Endodermal cell (in vitro differentiated cells): ENCODE measurements around the gene HSPBP1. TPM values are rescaled to one million over a fixed set of nuclear protein-coding genes. Genes with fewer than 3 reads are reported as not detected.
A peak's percentile ranks its signal among the peaks of the same experiment; 100 is the strongest.

Experiments used
- DNase-seq: peaks from one replicate; pipeline ENCODE4 v3.0.0-alpha.2; 2017
- H3K27ac ChIP-seq: 2 replicates; pipeline ENCODE4 v1.5.1; 2013; ENCODE audit warnings: mild to moderate bottlenecking, low read depth, low read length, moderate library complexity
- H3K27me3 ChIP-seq: 2 replicates; pipeline ENCODE4 v1.6.1; 2013; ENCODE audit warnings: mild to moderate bottlenecking, low read length, moderate library complexity; ENCODE audit not compliant: insufficient read depth, control insufficient read depth, poor library complexity, severe bottlenecking
- H3K36me3 ChIP-seq: 2 replicates; pipeline ENCODE4 v1.7.0; 2013; ENCODE audit warnings: mild to moderate bottlenecking, low read length, moderate library complexity; ENCODE audit not compliant: control insufficient read depth, insufficient read depth
- H3K4me1 ChIP-seq: one replicate; pipeline ENCODE4 v1.7.0; 2013; ENCODE audit warnings: low read length; ENCODE audit not compliant: control insufficient read depth, insufficient read depth
- H3K4me3 ChIP-seq: 2 replicates; pipeline ENCODE4 v1.5.1; 2013; ENCODE audit warnings: mild to moderate bottlenecking, low read length, moderate library complexity
- H3K9ac ChIP-seq: 2 replicates; pipeline ENCODE4 v1.6.1; 2013; ENCODE audit warnings: mild to moderate bottlenecking, low read length, moderate library complexity; ENCODE audit not compliant: poor library complexity, severe bottlenecking; ENCODE audit errors: extremely low read depth
- H3K9me3 ChIP-seq: 2 replicates; pipeline ENCODE4 v1.6.1; 2013; ENCODE audit warnings: mild to moderate bottlenecking, low read length, moderate library complexity; ENCODE audit not compliant: control insufficient read depth
- H3K27ac Mint-ChIP-seq: 2 replicates; pipeline ENCODE4 v1.8.0; 2020; ENCODE audit warnings: mixed read lengths
- H3K27me3 Mint-ChIP-seq: 2 replicates; pipeline ENCODE4 v1.8.0; 2021; ENCODE audit warnings: mild to moderate bottlenecking, mixed read lengths; ENCODE audit not compliant: insufficient read depth
- H3K36me3 Mint-ChIP-seq: 2 replicates; pipeline ENCODE4 v1.8.0; 2020; ENCODE audit warnings: low read depth, mixed read lengths
- H3K4me1 Mint-ChIP-seq: 2 replicates; pipeline ENCODE4 v1.8.0; 2020; ENCODE audit warnings: mixed read lengths
- H3K4me3 Mint-ChIP-seq: 2 replicates; pipeline ENCODE4 v1.8.0; 2020; ENCODE audit warnings: mild to moderate bottlenecking, moderate library complexity, mixed read lengths
- H3K9me3 Mint-ChIP-seq: 2 replicates; pipeline ENCODE4 v1.8.0; 2020; ENCODE audit warnings: mild to moderate bottlenecking, mixed read lengths
- WGBS, 2 experiments: methylation state at CpG; one replicate each; pipeline versions ENCODE4 v1.1.5 to v1.1.7; 2013; ENCODE audit warnings: missing lambda C conversion rate in 2 of 2, mixed read lengths in 1 of 2; ENCODE audit not compliant: insufficient coverage in 1 of 2, insufficient read length in 1 of 2; 5-methylcytosine and 5-hydroxymethylcytosine counted together
- total RNA-seq, 2 donors: library from RNA; stranded (reverse); fragmentation: NEBNext Ultra II Directional in 1 of 2; extraction: Animal tissue kit (Norgen Biotek cat#: 25700) in 1 of 2; gene quantifications; 2 replicates in 1 of 2; 3 replicates in 1 of 2; pipeline ENCODE4 v1.2.1, GENCODE V29; 2021
- TF ChIP-seq, protein P1 (sequence below): fragments of 200-600 bp; sonication (generic); conservative IDR thresholded peaks from 2 replicates; pipeline ENCODE4 v1.5.0; 2021; ENCODE audit warnings: antibody characterized with exemption, mild to moderate bottlenecking

The HSPBP1 gene
- total RNA-seq, 2 donors from 2014 or later, result 43.7 to 48.5 TPM

GRCh38 chr19:55285229-55285890 is 5.5 kb upstream of the HSPBP1 start:
- TF ChIP-seq, protein P1, sequence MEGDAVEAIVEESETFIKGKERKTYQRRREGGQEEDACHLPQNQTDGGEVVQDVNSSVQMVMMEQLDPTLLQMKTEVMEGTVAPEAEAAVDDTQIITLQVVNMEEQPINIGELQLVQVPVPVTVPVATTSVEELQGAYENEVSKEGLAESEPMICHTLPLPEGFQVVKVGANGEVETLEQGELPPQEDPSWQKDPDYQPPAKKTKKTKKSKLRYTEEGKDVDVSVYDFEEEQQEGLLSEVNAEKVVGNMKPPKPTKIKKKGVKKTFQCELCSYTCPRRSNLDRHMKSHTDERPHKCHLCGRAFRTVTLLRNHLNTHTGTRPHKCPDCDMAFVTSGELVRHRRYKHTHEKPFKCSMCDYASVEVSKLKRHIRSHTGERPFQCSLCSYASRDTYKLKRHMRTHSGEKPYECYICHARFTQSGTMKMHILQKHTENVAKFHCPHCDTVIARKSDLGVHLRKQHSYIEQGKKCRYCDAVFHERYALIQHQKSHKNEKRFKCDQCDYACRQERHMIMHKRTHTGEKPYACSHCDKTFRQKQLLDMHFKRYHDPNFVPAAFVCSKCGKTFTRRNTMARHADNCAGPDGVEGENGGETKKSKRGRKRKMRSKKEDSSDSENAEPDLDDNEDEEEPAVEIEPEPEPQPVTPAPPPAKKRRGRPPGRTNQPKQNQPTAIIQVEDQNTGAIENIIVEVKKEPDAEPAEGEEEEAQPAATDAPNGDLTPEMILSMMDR, result no peak
- no peaks in the 10 kb centered on the region for H3K9me3 ChIP-seq
- Mint-ChIP-seq H3K9me3 (no peaks in the 10 kb centered on the region), H3K27ac (peak overlapping the region; percentile 87), H3K27me3 (no peaks in the 10 kb centered on the region), H3K4me3 (peak overlapping the region; percentile 62), H3K36me3 (peaks cover 26% of the 10 kb centered on the region), H3K4me1 (peaks cover 6% of the 10 kb centered on the region)
- peaks cover 31% of the 10 kb centered on the region for H3K36me3 ChIP-seq
- DNase-seq, result no peak
- WGBS, 2 experiments, result 75 to 79% methylated on average over 6 to 18 of the region's 18 CpGs
- no peaks in the 10 kb centered on the region for H3K27me3 ChIP-seq
- H3K4me3 ChIP-seq, result peak overlapping the region; percentile 77
- peak overlapping the region; percentile 16 for H3K27ac ChIP-seq
- H3K9ac ChIP-seq, result peak overlapping the region; percentile 45
- no peaks in the 10 kb centered on the region for H3K4me1 ChIP-seq

DNA sequence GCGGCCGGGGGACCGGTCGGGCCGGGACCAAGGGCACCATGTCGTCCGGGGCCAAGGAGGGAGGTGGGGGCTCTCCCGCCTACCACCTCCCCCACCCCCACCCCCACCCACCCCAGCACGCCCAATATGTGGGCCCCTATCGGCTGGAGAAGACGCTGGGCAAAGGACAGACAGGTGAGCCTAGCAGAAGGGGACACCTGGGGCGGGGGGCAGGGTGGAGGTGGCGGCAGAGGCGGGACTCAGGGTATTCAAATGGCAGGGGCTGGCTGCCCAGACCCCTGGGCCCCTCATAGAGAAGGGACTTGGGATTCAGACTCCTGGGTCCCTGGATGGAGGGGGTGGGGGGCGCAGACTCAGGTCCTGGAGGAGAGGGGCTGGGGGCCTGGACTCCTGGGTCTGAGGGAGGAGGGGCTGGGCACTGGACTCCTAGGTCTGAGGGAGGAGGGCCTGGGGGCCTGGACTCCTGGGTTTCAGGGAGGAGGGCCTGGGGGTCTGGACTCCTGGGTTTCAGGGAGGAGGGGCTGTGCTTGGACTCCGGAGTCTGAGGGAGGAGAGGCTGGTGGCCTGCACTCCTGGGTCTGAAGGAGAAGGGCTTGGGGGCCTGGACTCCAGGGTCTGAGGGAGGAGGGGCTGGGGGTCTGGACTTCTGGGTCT is 4.6 kb upstream of the HSPBP1 start:
- peak; percentile 82 for DNase-seq
- H3K27me3 Mint-ChIP-seq, result no peaks in the 10 kb centered on the region
- no peaks in the 10 kb centered on the region for H3K9me3 ChIP-seq
- H3K9ac ChIP-seq, result peak overlapping the region; percentile 60
- H3K27ac ChIP-seq, result peak overlapping the region; percentile 76
- no peaks in the 10 kb centered on the region for H3K27me3 ChIP-seq
- peak overlapping the region; percentile 77 for H3K4me3 ChIP-seq
- peaks cover 19% of the 10 kb centered on the region for H3K36me3 Mint-ChIP-seq
- 0 to 16% methylated on average over 1 to 8 of the region's 16 CpGs for WGBS, 2 experiments
- H3K4me1 Mint-ChIP-seq, result peaks cover 6% of the 10 kb centered on the region
- peaks cover 23% of the 10 kb centered on the region for H3K36me3 ChIP-seq
- TF ChIP-seq, protein P1, result no peak
- H3K4me1 ChIP-seq, result no peaks in the 10 kb centered on the region
- H3K9me3 Mint-ChIP-seq, result no peaks in the 10 kb centered on the region
- H3K4me3 Mint-ChIP-seq, result peak overlapping the region; percentile 62
- peak overlapping the region; percentile 87 for H3K27ac Mint-ChIP-seq

GRCh38 chr19:55283548-55284377 is 3.9 kb upstream of the HSPBP1 start, which contains the start of gene BRSK1:
BRSK1 (plus strand) TSS chr19:55283997; CDS start chr19:55284443, 446 bp downstream.
- 19 to 55% methylated on average over 5 to 13 of the region's 44 CpGs for WGBS, 2 experiments
- Histone ChIP-seq H3K9ac (peak within 1 kb of the TSS; percentile 60), H3K36me3 (peaks cover 15% of the 10 kb centered on the region), H3K9me3 (no peaks in the 10 kb centered on the region), H3K27me3 (no peaks in the 10 kb centered on the region), H3K4me1 (peaks cover 2% of the 10 kb centered on the region), H3K4me3 (peak within 1 kb of the TSS; percentile 77), H3K27ac (peak within 1 kb of the TSS; percentile 76)
- TF ChIP-seq, protein P1, result no peak
- peaks cover 9% of the 10 kb centered on the region for H3K4me1 Mint-ChIP-seq
- H3K4me3 Mint-ChIP-seq, result peak within 1 kb of the TSS; percentile 62
- no peaks in the 10 kb centered on the region for H3K9me3 Mint-ChIP-seq
- peaks cover 12% of the 10 kb centered on the region for H3K36me3 Mint-ChIP-seq
- peak; percentile 95 for DNase-seq
- no peaks in the 10 kb centered on the region for H3K27me3 Mint-ChIP-seq
- peak within 1 kb of the TSS; percentile 87 for H3K27ac Mint-ChIP-seq
